ENCODE data around the gene F10.

F10 gene

DNA sequence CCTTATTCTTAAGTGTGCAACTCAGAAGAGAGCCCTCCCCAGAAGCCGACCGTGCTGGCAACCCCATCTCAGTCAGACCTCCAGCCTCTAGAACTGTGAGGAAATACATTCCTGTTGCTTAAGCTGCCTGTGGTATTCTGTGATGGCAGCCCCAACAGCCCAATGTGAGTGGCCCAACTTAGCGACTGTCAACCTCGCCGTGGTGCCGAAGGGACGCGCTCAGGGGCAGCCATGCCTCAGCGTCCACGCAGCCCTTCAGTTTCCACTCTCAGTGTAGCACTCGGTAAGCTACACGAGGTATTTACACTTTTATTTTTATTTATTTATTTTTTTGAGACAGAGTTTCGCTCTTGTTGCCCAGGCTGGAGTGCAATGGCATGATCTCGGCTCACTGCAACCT, 54.2 kb downstream of the F10 start:
- no peak for FAIRE-seq

DNA sequence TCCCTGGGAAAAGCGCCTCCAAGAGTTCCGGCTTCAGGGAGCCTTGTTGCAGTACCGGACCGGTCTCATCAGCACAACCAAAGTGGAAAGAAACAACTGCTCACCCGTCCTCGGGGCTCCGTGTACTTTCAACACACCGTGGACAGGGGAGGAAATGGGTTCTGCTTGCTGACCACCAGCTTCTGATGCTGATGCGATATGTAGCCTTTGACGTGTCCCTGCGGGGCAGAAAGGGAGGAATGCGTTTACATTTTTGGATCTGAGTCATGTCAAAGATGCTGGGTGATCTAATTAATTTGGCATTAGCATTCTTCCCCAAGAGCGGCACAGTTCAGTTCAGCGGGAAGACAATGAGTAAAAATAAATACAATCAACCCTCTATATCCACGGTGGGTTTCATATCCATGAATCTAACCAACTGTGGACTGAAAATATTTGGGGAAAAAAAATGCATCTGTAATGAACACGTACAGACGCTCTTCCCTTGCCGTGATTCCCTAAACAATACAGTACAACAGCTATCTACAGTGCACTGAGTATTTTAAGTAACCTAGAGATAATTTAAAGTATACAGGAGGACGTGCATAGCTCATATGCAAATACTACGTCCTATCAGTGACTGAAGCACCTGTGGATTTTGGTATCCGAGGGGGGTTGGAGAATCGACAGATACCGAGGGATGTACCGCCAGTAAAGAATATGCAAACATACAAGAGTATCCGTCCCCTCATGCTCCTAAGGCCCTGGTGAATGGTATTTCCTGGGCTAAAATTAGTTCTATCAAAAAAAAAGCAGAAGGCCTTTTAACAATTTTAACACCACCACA, 55.7 kb downstream of the F10 start:
- FAIRE-seq = no peak

DNA sequence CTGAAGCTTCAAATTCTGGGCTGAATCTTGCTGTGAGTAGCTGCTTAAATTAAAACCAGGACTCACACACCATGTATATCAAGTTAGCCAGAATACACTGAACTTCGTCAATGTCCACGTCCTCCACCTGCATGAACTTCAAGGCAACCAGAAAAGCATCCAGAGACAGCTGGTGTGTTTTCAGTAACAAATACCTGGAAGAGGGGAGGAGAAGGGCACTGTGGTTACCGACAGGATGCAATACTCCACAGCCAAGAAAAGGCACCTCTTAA, 56.2 kb downstream of the F10 start:
- no peak for FAIRE-seq

DNA sequence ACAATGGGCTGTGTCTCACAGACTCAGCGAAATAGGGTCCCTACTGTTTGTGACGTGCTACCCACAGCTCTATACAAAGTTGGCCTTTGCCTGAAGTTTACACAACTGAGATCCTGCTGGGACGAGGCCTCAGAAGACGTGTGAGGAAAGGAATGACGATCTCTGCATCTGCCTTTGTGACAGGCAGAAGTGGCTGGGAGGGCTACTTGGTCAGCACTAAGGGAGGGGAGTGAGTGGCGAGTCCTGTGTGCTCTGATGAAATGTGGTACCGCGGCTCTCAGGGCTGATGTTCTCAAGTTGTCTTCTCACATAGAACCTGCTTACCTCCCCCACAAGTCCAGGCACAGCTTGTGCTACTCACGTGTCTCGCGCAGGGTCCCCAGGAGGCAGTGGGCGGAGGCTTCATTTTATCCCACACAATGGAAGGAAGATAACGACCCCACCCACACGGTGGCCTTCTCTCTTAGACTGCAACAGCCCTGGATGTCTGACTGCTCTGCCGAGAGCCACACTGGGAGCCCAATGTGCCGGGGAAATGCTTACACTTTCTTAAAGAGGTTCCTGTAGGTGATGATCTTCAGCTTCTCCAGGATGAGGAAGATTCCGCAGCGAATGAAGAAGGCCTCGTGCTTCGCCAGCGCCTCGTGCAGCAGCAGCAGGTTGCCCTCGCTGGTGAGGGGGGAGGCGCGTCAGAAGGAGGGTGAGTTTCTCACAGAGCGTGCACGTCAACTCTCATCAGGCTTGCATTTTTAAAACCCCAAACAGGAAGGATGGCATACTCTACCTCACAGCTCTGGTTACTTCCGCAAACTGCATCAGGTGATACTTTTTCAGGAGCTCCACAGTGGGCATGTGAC, 57.0 kb downstream of the F10 start:
- no peak for FAIRE-seq

DNA sequence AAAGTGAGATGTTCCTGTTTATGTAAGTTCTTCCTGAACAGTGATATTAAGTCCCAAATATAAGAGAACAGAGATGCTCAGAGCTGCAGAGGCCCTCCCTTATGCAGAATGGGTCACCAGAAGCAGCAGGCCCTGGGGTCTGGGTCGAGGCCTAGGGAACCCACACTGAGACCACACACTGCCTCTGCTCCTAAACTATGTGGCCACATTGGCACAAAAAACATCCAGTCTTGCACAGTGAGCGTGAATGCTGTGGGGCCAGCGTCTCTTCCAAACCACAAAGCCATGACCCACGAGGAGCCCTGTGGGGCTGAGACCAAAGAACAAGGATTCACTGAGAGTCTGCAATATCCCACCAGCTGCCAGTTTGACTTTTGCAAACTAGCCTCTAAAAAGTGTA, 59.4 kb downstream of the F10 start:
- no peak for FAIRE-seq

DNA sequence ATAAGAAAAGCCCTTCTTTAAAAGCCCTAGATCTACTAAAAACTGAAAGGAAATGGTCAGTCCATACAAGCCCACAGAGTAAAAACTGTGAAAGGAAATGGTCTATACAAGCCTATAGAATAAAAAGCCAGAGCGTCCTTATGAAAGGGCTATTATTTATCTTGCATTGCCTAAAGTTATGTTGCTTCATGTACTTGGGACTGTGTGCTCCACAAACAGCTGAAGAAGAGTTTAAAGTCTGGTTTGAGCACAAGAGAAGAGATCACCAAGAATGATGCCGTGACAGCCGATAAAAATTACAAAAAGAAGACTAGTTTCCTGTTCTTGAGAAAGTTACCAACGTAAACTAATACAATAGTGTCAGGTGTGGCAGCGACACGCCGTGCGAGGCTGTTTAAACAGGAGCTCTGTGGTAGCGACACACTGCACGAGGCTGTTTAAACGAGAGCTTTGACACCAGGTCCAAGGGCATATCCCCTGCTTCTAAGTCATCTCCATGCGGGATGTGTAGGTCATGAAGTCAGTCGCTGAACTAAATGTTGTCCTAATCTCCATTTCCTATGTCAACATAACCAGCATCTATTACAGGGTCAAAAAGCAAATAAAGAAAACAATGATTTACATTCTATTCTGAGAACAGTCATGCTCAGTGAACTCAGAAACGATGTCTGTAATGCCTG, 61.0 kb downstream of the F10 start:
- FAIRE-seq = no peak

DNA sequence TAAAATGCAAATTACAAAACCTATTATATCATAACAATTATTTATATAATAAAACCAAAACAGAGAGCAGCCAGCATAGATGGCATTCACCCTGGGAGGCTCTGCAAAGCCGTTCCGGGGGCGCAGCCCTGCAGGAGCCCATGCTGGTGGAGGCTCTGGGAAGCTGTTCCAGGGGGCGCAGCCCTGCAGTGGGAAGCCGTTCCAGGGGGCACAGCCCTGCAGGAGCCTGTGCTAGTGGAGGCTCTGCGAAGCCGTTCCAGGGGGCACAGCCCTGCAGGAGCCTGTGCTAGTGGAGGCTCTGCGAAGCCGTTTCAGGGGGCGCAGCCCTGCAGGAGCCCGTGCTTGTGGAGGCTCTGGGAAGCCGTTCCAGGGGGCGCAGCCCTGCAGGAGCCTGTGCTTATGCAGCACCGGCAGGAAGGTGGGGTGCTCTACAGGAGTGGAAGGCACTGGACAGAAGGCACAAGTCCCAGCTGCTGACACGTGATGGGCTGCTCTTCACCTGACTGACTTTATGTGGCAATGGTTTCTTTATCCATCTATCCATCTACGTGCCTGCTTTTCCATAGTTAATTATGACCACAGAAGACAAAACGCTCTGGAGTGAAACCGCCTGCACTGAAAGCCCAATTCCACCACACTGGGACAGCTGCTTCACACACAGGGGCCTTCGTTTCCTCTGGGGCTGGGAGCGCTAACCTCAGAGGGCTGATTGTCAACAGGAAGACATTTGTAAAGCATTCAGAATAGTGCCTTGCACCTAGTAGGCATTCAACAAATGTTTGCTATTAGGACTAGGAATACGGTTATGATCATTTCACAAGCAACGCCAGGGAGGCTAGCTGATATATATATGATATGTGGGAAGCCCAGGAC, 62.2 kb downstream of the F10 start:
- no peak for FAIRE-seq

DNA sequence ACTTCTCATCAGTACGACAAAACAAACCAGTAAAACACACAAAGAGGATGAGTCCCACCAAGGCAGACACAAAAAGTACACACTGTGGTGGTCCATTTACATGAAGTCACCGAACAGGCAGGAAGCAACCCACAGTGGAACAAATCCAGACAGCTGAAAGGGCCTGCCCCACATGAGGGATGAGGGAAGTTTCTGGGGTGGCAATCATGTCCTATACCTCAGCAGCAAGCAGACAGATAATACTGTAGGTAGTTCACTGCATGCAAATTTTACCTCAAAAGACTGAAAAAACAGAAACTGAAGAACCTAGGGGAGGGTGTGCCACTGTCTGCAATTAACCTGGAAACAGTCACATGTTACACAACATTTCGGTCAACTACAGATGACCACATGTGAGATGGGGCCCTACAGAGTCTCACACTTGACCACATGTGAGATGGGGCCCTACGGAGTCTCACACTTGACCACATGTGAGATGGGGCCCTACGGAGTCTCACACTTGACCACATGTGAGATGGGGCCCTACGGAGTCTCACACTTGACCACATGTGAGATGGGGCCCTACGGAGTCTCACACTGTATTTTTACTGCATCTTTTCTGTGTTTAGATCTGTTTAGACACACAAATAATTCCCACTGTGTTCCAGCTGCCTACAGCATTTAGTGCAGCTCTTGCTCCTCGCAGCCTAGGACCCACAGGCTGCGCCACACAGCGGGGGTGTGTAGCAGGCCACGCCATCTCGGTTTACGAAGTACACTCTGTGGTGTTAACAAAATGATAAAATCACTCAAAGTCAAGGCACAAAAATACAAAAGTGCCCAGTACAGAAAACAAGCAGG, 63.7 kb downstream of the F10 start:
- no peak for FAIRE-seq

DNA sequence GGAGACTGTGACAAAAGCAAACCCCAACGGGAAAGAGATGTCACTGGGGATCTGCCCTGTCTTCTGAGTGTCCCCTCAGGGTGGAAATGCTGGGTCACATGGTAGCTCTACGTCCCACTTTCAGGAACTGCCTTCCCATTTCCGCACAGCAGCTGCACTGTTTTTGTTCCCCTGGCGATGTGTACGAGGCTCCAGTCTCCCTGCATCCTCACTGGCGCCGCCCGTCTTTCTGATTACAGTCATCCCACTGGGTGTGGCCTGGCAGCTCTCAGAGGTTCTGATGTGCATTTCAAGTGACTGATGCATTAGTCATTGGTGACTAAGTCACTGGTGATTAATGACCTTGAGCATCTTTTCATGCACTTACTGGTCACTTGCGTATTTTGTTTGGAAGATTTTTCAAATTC, 64.7 kb downstream of the F10 start:
- no peak for FAIRE-seq

DNA sequence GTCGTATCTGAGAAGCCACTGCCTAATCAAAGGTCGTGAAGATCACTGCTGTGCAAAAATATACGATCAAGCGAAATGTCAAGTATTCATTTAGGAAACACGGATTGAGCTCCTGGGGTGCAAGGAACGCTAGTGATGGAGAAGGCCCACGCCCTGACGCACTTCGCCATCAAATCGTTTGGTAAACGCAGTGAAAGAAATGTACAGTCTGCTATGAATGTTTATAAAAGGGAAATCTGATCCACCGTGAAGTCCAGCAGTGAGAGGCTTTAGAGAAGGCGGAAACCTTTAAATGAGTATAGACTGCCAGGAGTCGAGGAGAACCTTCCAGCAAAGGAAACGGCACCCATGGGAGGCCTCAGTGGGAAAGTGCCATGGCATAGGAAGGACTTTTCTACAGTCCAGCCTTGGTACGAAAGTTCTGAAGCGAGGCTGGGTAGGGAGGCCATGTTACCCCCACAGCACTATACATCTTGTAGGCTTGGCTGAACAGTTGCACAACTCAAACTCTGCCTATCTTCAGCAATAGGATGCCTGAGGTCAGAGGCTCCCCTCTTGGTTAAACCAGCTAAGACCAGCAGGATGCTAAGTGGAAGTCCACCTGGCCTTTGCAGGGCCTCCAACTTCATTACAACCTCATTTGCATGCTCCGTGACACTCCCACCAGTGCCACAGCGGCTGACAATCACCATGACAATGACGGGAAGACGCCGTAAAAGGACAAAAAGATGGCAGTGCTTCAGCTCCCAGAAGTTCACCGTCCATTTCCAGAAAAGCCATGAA, 65.5 kb downstream of the F10 start:
- FAIRE-seq = no peak

DNA sequence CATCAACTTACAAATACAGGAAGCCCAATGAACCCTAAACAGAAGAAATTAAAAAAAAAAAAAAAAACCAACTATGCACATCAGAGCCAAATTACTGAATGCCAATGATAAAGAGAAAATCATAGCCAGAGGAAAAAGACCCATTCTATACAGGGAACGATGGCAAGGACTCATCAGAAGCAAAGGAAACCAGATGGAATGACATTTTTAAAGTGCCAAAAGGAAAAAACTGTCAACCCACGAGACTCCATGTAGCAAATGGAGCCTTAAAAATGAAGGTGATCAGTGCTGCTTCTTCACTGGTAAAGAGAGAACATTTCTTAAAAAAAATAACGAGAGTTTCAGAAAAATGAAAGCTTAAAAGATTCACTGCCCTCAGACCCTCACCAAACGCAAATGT, 67.6 kb downstream of the F10 start:
- no peak for FAIRE-seq

DNA sequence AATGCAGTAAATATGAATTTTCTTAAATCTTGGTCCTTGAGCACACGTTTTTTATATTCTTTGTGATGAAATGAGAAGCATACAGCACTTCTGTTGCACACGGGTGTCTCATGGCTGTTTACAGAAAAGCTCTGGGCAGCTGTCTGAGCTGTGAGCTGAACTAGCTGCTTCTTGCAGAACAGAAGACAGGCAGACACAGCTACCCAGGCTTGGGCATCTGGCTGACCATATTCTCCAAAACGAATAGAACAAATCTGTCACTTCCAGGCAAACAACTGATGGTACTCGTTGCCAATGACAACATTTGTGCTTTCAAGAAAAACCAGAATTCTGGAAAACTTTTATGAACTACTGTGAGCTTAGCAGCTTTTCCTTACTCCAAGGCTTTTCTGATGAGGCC, 69.7 kb downstream of the F10 start:
- FAIRE-seq = no peak

DNA sequence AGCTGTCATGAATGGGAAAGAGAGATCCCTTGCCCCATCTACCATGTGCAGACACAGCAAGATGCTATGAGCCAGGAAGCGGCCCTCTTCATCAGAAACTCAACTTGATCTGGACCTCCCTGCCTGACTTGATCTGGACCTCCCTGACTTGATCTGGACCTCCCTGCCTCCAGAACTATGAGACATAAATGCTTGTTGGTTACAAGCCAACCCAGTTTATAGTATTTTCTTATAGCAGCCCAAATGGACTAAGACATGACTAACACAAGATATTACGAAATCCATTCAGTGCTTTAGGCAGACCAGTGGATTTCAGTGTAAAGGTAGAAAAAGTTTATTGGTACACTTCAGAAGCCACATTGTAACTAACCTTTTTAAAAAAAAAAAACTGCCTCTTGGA, 70.3 kb downstream of the F10 start:
- FAIRE-seq = no peak

DNA sequence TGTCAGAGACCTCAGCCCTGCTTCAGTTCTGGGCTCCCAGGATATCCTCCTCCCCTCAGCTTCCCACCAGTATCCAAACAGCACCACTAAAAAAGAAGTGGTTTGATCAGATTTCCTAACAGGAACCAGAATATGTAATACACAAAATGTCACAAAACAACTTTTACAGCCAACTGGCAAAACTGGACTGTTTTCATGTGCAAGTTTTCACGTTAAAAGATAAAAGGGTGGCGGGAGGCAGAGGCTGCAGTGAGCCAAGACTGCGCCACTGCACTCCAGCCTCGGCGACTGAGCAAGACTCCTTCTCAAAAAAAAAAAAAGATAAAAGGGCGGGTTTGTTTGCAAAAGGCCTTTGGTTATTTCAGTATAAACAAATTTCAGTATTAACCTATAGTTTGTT, 72.8 kb downstream of the F10 start:
- FAIRE-seq = no peak

DNA sequence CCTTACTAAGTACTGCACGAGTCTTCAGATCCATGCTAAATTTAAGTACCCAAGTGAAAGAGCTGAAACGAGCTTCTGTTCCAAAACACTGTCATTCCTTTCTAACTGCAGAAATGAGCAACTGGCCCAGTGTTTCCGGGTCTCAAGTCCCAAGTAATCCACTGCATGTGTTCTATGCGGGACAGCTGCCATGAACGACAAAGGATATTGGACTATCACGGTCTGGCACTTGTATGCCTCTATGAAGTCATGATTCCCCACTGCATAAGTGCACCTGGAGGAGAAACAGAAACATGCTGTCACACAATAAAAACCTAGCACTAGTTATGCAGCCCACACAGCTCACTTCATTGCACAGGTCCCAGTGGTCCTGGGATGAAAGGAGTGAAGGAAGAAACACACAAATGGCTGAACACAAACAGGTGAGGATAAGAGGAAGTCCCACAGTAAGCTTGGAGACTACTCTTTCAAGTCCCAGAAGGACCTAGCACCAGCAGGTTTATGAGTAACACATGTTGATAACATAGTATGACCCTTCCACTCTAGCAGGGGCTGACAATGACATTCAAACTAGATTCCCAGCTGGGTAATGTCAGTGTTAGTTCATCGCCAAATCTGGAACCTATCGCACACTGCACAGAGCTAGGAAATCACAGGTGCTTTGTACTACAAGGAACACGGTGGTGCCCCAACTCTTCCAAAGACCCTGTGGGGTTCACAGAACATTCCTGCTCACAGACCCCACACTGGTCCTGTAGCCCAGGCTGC, 74.6 kb downstream of the F10 start:
- FAIRE-seq = no peak

All from endometrium (tissue), 2 donors.